ENCODE data around the gene PIP5K1C.

Gene PIP5K1C

DNA sequence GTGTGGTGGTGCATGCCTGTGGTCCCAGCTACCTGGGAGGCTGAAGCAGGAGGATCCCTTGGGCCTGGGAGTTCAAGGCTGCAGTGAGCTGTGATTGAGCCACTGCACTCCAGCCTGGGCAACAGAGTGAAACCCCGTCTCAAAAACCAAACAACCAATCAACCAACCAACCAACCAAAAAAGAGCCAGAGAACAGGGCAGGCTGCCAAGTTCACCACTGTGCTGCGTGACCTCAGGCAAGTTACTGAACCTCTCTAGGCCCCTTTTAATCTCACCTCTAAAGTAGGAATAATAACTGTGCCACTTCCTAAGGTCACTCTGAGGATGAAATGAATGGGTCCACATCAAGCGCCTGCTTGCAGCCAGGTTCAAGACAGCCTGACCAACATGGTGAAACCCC, 24.9 kb upstream of the PIP5K1C start:
- TF ChIP-seq, protein P1, sequence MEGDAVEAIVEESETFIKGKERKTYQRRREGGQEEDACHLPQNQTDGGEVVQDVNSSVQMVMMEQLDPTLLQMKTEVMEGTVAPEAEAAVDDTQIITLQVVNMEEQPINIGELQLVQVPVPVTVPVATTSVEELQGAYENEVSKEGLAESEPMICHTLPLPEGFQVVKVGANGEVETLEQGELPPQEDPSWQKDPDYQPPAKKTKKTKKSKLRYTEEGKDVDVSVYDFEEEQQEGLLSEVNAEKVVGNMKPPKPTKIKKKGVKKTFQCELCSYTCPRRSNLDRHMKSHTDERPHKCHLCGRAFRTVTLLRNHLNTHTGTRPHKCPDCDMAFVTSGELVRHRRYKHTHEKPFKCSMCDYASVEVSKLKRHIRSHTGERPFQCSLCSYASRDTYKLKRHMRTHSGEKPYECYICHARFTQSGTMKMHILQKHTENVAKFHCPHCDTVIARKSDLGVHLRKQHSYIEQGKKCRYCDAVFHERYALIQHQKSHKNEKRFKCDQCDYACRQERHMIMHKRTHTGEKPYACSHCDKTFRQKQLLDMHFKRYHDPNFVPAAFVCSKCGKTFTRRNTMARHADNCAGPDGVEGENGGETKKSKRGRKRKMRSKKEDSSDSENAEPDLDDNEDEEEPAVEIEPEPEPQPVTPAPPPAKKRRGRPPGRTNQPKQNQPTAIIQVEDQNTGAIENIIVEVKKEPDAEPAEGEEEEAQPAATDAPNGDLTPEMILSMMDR (IDR thresholded peaks at IDR 0.05), result no peak

DNA sequence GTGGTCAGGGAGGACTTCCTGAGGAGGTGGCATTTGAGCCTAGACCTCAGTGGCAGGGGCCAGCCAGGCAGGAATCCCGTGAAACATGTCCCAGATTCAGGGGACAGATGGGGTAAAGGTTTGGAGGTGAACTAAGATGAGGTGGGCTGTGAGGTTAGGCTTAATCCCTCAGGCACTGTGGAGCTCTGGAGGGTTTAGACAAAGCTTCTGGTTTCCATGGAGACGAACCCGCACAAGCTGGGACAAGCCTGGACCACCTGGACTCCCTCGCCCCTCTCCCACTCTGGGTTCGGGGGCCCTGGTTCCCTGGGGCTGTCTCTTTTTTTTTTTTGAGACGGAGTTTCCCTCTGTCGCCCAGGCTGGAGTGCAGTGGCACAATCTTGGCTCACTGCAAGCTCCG, 23.6 kb upstream of the PIP5K1C start:
- TF ChIP-seq, protein P1 (IDR thresholded peaks at IDR 0.05), result no peak

DNA sequence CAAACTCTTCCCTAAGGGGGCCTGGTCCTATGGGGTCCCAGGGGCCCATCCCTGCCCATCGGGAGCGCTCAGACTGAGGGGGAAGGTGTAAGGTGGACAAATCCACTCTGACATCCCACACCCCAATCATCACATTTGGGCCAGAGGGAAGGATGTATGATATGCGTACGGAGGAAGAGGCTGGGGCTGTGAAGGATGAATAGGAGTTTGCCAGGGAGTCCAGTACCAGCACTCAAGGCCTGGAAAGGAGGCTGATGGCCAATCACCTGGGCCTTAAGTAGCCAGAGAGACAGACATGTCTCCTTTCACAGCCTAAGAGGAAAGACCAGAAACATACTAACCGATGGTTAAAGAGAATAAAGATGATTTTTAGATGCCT, 22.8 kb upstream of the PIP5K1C start:
- TF ChIP-seq, protein P1 (IDR thresholded peaks at IDR 0.05), result no peak

DNA sequence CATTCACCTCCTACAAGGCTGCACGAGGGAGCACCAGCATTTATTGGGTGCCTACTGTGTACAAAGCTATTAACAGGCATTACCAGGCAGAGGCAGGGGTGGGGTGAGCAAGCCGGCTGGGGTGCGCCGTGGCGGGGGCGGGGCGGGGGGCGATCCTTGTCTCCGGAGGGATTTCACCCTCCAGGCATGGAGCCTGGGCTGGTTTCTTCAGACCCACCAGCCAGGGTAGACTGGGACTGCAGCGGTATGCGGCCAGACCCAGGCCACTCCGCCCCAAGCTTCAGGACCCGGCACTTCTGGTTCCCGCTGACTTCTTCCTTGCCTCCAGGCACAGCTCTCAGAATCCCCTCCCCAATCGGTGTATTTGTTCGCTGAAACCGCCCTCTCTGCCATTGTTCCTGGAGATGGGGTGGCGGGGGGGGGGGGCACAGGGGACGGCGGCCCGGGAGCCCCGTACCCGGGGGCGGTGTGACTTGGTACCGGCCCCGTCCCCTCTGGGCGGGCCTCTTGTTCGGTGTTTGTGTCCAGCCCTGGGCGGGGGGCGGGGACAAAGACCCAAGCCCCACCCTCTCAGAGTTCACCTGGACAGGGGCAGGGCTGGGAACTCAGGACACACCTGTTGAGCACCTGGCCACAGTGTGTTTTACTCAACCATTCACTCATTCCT, 22.3 kb upstream of the PIP5K1C start:
- TF ChIP-seq, protein P1 (IDR thresholded peaks at IDR 0.05), result no peak

DNA sequence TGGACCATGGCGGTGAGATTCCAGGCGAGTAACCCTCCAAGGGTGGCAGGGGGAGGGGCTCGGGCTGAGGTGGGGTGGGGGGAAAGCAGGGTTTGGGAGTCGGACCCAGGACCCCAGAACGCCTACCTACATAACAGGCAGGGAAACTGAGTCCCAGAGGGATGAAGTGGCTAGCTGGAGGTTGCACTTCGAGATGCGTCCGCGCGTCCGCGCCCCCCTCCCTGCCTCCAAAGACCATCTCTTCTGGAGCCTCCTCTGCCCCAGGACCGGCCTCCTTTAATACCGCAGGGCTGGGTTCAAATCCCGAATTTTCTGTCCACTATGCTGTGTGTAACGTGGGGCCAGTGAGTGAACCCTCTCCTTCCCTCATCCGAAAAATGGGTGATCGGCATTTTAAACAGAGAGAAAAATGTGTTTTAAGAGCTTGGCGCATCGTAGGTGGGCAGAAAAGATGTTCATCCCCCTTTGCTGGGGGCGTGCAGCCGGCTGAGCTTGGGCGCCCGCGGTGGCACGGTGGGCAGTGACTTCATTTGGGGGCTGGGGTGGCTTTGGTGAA, 21.7 kb upstream of the PIP5K1C start:
- TF ChIP-seq, protein P1 (IDR thresholded peaks at IDR 0.05), result no peak

DNA sequence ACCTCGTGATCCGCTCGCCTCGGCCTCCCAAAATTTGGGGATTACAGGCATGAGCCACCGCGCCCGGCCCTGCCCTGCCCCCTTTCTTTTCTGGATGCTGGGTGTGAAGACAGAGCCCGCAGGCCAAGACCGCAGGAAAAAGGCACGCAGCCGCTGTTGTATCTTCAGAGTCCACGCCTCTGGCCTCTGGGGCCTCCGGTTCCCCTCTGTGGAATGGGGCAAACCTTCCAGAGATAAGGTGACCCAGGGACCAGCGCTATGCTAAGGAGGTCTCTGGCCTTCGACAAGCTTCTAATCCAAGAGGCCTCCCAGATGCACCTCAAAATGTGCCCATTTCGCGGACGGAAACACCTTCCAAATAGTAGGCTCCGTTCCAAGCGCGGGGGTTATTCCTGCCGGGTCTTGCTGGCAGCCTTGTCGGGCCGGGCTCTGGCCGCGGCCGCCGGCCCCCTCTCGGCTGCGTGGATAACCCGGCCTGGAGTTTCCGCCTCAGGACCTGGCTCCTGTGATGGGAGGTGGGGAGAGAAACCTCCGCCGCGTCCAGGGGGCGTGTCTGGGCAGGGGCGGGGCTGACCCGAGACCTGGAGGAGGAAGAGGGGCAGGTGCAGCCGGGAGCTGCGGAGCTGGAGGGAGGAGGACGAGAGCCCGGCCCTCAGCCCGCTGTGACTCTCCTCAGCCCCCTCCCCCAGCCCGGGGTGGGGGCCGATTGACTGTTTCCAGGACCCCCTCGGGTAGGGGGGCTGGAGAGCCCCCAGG, 21.0 kb upstream of the PIP5K1C start:
- TF ChIP-seq, protein P1 (IDR thresholded peaks at IDR 0.05), result no peak

DNA sequence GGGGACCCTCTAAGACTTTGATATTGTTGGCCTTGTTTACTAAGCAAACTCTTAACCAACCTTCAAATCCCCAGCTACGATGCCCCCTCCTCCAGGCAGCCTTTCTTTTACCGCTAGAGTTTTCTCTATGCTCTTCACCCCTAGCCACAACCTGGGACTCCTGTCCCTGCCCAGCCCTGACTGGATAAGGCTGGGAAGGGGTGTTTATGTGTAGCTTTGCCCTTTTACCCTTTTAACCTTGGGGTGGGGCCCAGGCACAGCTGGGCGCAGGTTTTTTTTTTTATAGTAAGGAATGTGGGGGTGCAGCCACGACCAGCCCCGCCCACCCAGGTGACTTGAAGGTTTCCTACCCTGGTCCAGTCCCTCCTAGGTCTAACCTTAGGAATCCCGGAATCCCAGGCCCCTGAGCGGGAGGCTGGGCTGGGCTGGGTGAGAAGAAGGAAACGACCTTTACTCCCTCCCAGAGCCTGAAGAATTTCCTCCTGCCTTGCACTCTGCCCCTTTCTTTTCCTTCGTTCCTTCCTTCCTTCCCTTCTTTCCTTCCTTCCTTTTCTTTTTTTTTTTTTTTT, 20.2 kb upstream of the PIP5K1C start:
- TF ChIP-seq, protein P1 (IDR thresholded peaks at IDR 0.05), result no peak

All from LNCAP (cell line).